CD14-positive monocyte (primary cell): ENCODE measurements around the gene DPYSL3. TPM values are rescaled to one million over a fixed set of nuclear protein-coding genes. Genes with fewer than 3 reads are reported as not detected.
"Not testable (repeated sequence)": the region's sequence is repeated elsewhere in the genome, so short reads cannot be mapped to it uniquely, and the experiment has no call there.

ENCODE experiments used
- DNase-seq, 3 donors: peaks; one replicate each; pipeline ENCODE4 v3.0.0-alpha.2; 2011 to 2022
- H2AFZ ChIP-seq: 2 replicates; pipeline ENCODE4 v1.6.0; 2012; ENCODE audit warnings: mild to moderate bottlenecking, low read depth, low read length, inconsistent platforms; ENCODE audit not compliant: insufficient read depth, poor library complexity, severe bottlenecking
- H3K27ac ChIP-seq, 2 donors: 1 replicate in 1 of 2; 2 replicates in 1 of 2; pipeline ENCODE4 v1.5.1; 2012 to 2013; ENCODE audit warnings: low read length in 2 of 2, control low read depth in 1 of 2, inconsistent platforms in 1 of 2, low read depth in 1 of 2, mild to moderate bottlenecking in 1 of 2
- H3K27me3 ChIP-seq, 2 donors: one replicate each; pipeline versions ENCODE4 v1.6.0 to v1.6.1; 2011 to 2013; ENCODE audit warnings: low read length in 2 of 2; ENCODE audit not compliant: control insufficient read depth in 2 of 2, insufficient read depth in 2 of 2
- H3K36me3 ChIP-seq, 2 donors: replicated peaks in 1 of 2; 1 replicate in 1 of 2; 2 replicates in 1 of 2; pipeline versions ENCODE4 v1.5.1 to v1.6.1; 2012 to 2013; ENCODE audit warnings: low read length in 2 of 2, control low read depth in 1 of 2, inconsistent platforms in 1 of 2, mild to moderate bottlenecking in 1 of 2; ENCODE audit not compliant: insufficient read depth in 2 of 2, control insufficient read depth in 1 of 2
- H3K4me1 ChIP-seq, 2 donors: 1 replicate in 1 of 2; 2 replicates in 1 of 2; pipeline versions ENCODE4 v1.5.1 to v1.6.1; 2012 to 2013; ENCODE audit warnings: low read length in 2 of 2, control low read depth in 1 of 2, inconsistent platforms in 1 of 2, mild to moderate bottlenecking in 1 of 2, moderate library complexity in 1 of 2; ENCODE audit not compliant: insufficient read depth in 2 of 2, control insufficient read depth in 1 of 2
- H3K4me2 ChIP-seq: replicated peaks from 2 replicates; pipeline ENCODE3; 2012; ENCODE audit warnings: low read length, moderate library complexity, mild to moderate bottlenecking; ENCODE audit not compliant: poor library complexity, severe bottlenecking; ENCODE audit errors: extremely low read depth
- H3K4me3 ChIP-seq, 3 experiments: fragments of 200-600 bp in 1 of 3; sonication (generic) in 1 of 3; replicated peaks in 1 of 3; 1 replicate in 2 of 3; 2 replicates in 1 of 3; pipeline ENCODE4 v1.5.1; 2011 to 2013; ENCODE audit warnings: low read length in 3 of 3, mild to moderate bottlenecking in 3 of 3, control low read depth in 2 of 3, low read depth in 2 of 3, inconsistent platforms in 1 of 3, moderate library complexity in 1 of 3
- H3K79me2 ChIP-seq: 2 replicates; pipeline ENCODE4 v1.6.0; 2012; ENCODE audit warnings: mild to moderate bottlenecking, control low read depth, inconsistent platforms, low read length, moderate library complexity; ENCODE audit not compliant: insufficient read depth
- H3K9ac ChIP-seq: 2 replicates; pipeline ENCODE4 v1.6.0; 2017; ENCODE audit warnings: low read length, mild to moderate bottlenecking; ENCODE audit not compliant: insufficient read depth, poor library complexity, severe bottlenecking
- H3K9me3 ChIP-seq, 2 donors: replicated peaks in 1 of 2; 1 replicate in 1 of 2; 2 replicates in 1 of 2; pipeline versions ENCODE4 v1.5.1 to v1.6.1; 2012 to 2013; ENCODE audit warnings: low read length in 2 of 2, control low read depth in 1 of 2; ENCODE audit not compliant: control insufficient read depth in 1 of 2, insufficient read depth in 1 of 2
- H4K20me1 ChIP-seq: 2 replicates; pipeline ENCODE4 v1.6.0; 2012; ENCODE audit warnings: mild to moderate bottlenecking, low read length, control low read depth, moderate library complexity; ENCODE audit not compliant: insufficient read depth
- H3K27ac Mint-ChIP-seq, 7 donors: one replicate each; pipeline ENCODE4 v1.8.0; 2020; ENCODE audit warnings: mild to moderate bottlenecking in 7 of 7, mixed read lengths in 7 of 7, moderate library complexity in 6 of 7, inconsistent platforms in 2 of 7
- H3K27me3 Mint-ChIP-seq, 3 donors: one replicate each; pipeline ENCODE4 v1.8.0; 2021 to 2022; ENCODE audit warnings: low read depth in 3 of 3, mild to moderate bottlenecking in 3 of 3, mixed read lengths in 3 of 3, moderate library complexity in 3 of 3, inconsistent platforms in 1 of 3
- H3K36me3 Mint-ChIP-seq, 2 donors: one replicate each; pipeline ENCODE4 v1.8.0; 2020; ENCODE audit warnings: mixed read lengths in 2 of 2, inconsistent platforms in 1 of 2, mild to moderate bottlenecking in 1 of 2
- H3K4me1 Mint-ChIP-seq: one replicate; pipeline ENCODE4 v1.8.0; 2020; ENCODE audit warnings: mild to moderate bottlenecking, mixed read lengths
- H3K4me3 Mint-ChIP-seq, 2 donors: one replicate each; pipeline ENCODE4 v1.8.0; 2020; ENCODE audit warnings: mild to moderate bottlenecking in 2 of 2, mixed read lengths in 2 of 2, moderate library complexity in 1 of 2
- H3K9me3 Mint-ChIP-seq, 7 donors: one replicate each; pipeline ENCODE4 v1.8.0; 2020 to 2022; ENCODE audit warnings: mixed read lengths in 7 of 7, mild to moderate bottlenecking in 6 of 7, moderate library complexity in 6 of 7, inconsistent platforms in 2 of 7
- WGBS: methylation state at CpG from one replicate; pipeline ENCODE4 v1.1.5; 2013; ENCODE audit warnings: missing lambda C conversion rate; ENCODE audit not compliant: insufficient coverage; 5-methylcytosine and 5-hydroxymethylcytosine counted together
- intact Hi-C, 2 donors: fragments of 100-400 bp; cut with micrococcal nuclease; formaldehyde crosslinking; loops; one replicate each; pipeline versions ENCODE4 v1.15.0 to v1.15.1; 2023
- polyA plus RNA-seq, 3 donors: library from polyadenylated mRNA; depleted of rRNA in 1 of 3; unstranded in 2 of 3; stranded (reverse) in 1 of 3; fragments of 300-500 nt in 2 of 3; fragments of >200 nt in 1 of 3; fragmentation: Illumina TruSeq in 2 of 3; gene quantifications; 1 replicate in 2 of 3; 2 replicates in 1 of 3; pipeline ENCODE4 v1.2.3, GENCODE V29; 2012 to 2021
- TF ChIP-seq, protein P1 (sequence below): fragments of 200-600 bp; IDR thresholded peaks from one replicate; pipeline ENCODE4 v1.8.0; 2022; ENCODE audit warnings: antibody characterized with exemption, mild to moderate bottlenecking

DPYSL3 gene
- polyA plus RNA-seq, 3 donors, result 0.05 TPM; not detected in 2

DNA sequence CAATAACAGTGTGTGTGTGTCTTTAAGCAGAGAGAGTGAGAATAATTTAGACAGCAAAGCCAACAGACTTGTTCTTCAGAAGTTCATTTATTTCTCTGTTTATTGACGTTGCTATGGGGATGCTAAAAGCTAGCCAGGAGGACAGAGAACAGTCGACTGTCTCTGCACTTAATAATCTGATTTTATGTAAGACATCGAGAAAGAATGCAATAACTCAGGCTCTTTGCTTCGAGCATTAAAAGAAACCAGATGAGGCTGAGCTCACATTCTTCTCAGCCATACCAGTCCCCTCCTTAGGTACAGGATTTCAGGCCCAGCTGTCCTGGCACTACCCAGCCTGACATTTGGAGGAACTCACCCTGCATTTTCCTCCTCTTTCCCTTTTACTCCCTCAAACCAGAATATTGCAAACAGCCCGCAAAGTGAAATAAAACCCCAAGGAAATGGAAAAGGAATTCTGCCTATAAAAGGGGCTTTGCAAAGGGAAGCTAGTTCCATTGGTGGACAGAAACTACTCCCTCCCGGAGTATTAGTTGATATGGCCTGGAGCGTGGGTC, 44.5 kb upstream of the DPYSL3 start:
- Histone ChIP-seq H4K20me1 (no peaks in the 10 kb centered on the region), H3K4me3 (no peak overlapping the region), H3K4me1 (no peaks in the 10 kb centered on the region), H3K36me3 (no peaks in the 10 kb centered on the region), H3K9me3 (no peaks in the 10 kb centered on the region), H3K27ac (no peak overlapping the region), H3K79me2 (no peaks in the 10 kb centered on the region), H3K9ac (no peak overlapping the region), H3K27me3 (no peaks in the 10 kb centered on the region), H3K4me2 (no peak overlapping the region), H2AFZ (no peak overlapping the region)
- intact Hi-C loops, result loop anchor here in 1 of 2 donors (10.0 kb wide), 1 partner anchor 90 kb away; no protein-coding TSS in a partner anchor
- TF ChIP-seq, protein P1, sequence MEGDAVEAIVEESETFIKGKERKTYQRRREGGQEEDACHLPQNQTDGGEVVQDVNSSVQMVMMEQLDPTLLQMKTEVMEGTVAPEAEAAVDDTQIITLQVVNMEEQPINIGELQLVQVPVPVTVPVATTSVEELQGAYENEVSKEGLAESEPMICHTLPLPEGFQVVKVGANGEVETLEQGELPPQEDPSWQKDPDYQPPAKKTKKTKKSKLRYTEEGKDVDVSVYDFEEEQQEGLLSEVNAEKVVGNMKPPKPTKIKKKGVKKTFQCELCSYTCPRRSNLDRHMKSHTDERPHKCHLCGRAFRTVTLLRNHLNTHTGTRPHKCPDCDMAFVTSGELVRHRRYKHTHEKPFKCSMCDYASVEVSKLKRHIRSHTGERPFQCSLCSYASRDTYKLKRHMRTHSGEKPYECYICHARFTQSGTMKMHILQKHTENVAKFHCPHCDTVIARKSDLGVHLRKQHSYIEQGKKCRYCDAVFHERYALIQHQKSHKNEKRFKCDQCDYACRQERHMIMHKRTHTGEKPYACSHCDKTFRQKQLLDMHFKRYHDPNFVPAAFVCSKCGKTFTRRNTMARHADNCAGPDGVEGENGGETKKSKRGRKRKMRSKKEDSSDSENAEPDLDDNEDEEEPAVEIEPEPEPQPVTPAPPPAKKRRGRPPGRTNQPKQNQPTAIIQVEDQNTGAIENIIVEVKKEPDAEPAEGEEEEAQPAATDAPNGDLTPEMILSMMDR, result no peak
- Mint-ChIP-seq H3K4me3 (no peak overlapping the region), H3K4me1 (peaks cover 1% of the 10 kb centered on the region), H3K27me3 (peaks cover 2 to 15% (median 5%) of the 10 kb centered on the region in 3 donors), H3K9me3 (peaks cover 0 to 8% (median 3%) of the 10 kb centered on the region in 7 donors), H3K36me3 (no peaks in the 10 kb centered on the region), H3K27ac (no peak overlapping the region)
- DNase-seq, result no peak
- WGBS, result 94% methylated on average over 6 of the region's 7 CpGs

DNA sequence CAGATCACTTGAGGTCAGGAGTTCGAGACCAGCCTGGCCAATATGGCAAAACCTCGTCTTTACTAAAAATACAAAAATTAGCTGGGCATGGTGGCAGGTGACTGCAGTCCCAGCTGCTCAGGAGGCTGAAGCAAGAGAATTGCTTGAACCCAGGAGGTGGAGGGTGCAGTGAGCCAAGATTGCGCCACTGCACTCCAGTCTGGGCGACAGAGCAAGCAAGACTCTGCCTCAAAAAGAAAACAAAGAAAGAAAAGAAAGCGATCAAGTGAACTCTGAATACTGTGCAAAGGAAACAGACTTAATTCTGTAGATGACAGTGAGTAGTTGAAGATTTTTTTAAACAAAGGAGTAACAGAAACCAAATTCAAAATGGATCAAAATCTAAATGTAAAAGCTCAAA, 43.9 kb upstream of the DPYSL3 start:
- not testable (repeated sequence) for H3K79me2 ChIP-seq, H3K4me3 Mint-ChIP-seq, H3K4me2 ChIP-seq, H3K4me1 Mint-ChIP-seq, H3K36me3 Mint-ChIP-seq, H3K9me3 ChIP-seq, H3K27ac Mint-ChIP-seq, H4K20me1 ChIP-seq, H3K9me3 Mint-ChIP-seq, H3K27me3 ChIP-seq, H3K36me3 ChIP-seq, H3K4me1 ChIP-seq, H3K4me3 ChIP-seq, H2AFZ ChIP-seq, H3K27ac ChIP-seq, H3K9ac ChIP-seq, DNase-seq
- intact Hi-C loops, result loop anchor here in 1 of 2 donors (10.0 kb wide), 1 partner anchor 89 kb away; no protein-coding TSS in a partner anchor
- peaks cover 1 to 14% (median 5%) of the 10 kb centered on the region in 3 donors for H3K27me3 Mint-ChIP-seq
- WGBS, result 86% methylated on average over 5 of the region's 5 CpGs
